HEK293 (cell line): ENCODE measurements around the gene TPH2.

Experiments
- CTCF ChIA-PET: fragments of 350-600 bp; formaldehyde crosslinking; extraction: SDS; loops from one replicate; lab custom pipeline; 2021; ENCODE audit warnings: antibody characterized with exemption; lab: Yijun Ruan, JAX
- POLR2A ChIA-PET: fragments of 300-600 bp; formaldehyde crosslinking; extraction: SDS; loops from one replicate; lab custom pipeline; 2020; ENCODE audit warnings: antibody characterized with exemption, inconsistent platforms; lab: Yijun Ruan, JAX
- H3K27ac ChIP-seq: fragments of 200-500 bp; sonication (Bioruptor generic); 2 replicates; pipeline ENCODE4 v1.5.1; 2014; ENCODE audit warnings: low read depth, low read length, control low read depth, inconsistent platforms; ENCODE audit errors: extremely low read depth
- H3K36me3 ChIP-seq, 2 experiments: fragments of 200-500 bp in 1 of 2; sonication (Bioruptor generic) in 1 of 2; 1 replicate in 1 of 2; 2 replicates in 1 of 2; pipeline ENCODE4 v1.5.1; 2014 to 2017; ENCODE audit warnings: inconsistent platforms in 2 of 2, low read length in 2 of 2; ENCODE audit not compliant: control insufficient read depth in 2 of 2, insufficient read depth in 1 of 2
- H3K4me1 ChIP-seq: fragments of 200-500 bp; sonication (Bioruptor generic); 2 replicates; pipeline ENCODE4 v1.5.1; 2014; ENCODE audit warnings: mild to moderate bottlenecking, low read length, inconsistent platforms; ENCODE audit not compliant: control insufficient read depth, insufficient read depth
- H3K4me3 ChIP-seq: 2 replicates; pipeline ENCODE4 v1.5.1; 2011; ENCODE audit warnings: low read depth, mild to moderate bottlenecking, control low read depth, low read length, moderate library complexity
- H3K9me3 ChIP-seq: fragments of 200-500 bp; sonication (Bioruptor generic); 2 replicates; pipeline ENCODE4 v1.5.1; 2014; ENCODE audit warnings: low read depth, low read length, inconsistent platforms; ENCODE audit not compliant: control insufficient read depth, insufficient read depth
- GLI4 ChIP-seq: fragments of 450-650 bp; formaldehyde crosslinking; IDR thresholded peaks from 2 replicates; pipeline ENCODE4 v1.5.1; 2016; ENCODE audit warnings: missing biosample characterization, missing genetic modification characterization
- GLIS1 ChIP-seq: fragments of 450-650 bp; formaldehyde crosslinking; IDR thresholded peaks from 2 replicates; pipeline ENCODE4 v1.5.1; 2016; ENCODE audit warnings: missing biosample characterization, missing genetic modification characterization
- GLIS2 ChIP-seq: fragments of 450-650 bp; formaldehyde crosslinking; IDR thresholded peaks from 2 replicates; pipeline ENCODE4 v1.5.1; 2016; ENCODE audit warnings: missing biosample characterization, missing genetic modification characterization
- KLF10 ChIP-seq: fragments of 450-650 bp; IDR thresholded peaks from 2 replicates; pipeline ENCODE4 v1.5.1; 2018; ENCODE audit warnings: missing biosample characterization, mild to moderate bottlenecking, missing genetic modification characterization
- KLF16 ChIP-seq: fragments of 450-650 bp; formaldehyde crosslinking; IDR thresholded peaks from 2 replicates; pipeline ENCODE4 v1.5.1; 2017; ENCODE audit warnings: missing biosample characterization, missing genetic modification characterization
- KLF7 ChIP-seq: fragments of 450-650 bp; formaldehyde crosslinking; IDR thresholded peaks from 2 replicates; pipeline ENCODE4 v1.5.1; 2016; ENCODE audit warnings: missing biosample characterization, missing genetic modification characterization, borderline replicate concordance
- MEIS1 ChIP-seq: sonication (generic); formaldehyde crosslinking; IDR thresholded peaks from 2 replicates; pipeline ENCODE4 v1.8.1; 2022; ENCODE audit warnings: missing genetic modification reagents, mild to moderate bottlenecking, borderline replicate concordance
- MZF1 ChIP-seq: fragments of 450-650 bp; formaldehyde crosslinking; IDR thresholded peaks from 2 replicates; pipeline ENCODE4 v1.5.1; 2017; ENCODE audit warnings: missing biosample characterization, missing genetic modification characterization, borderline replicate concordance
- SP2 ChIP-seq: fragments of 450-650 bp; formaldehyde crosslinking; IDR thresholded peaks from 2 replicates; pipeline ENCODE4 v1.5.1; 2016; ENCODE audit warnings: missing biosample characterization, missing genetic modification characterization
- YY2 ChIP-seq: fragments of 450-650 bp; formaldehyde crosslinking; IDR thresholded peaks from 2 replicates; pipeline ENCODE4 v1.5.1; 2016; ENCODE audit warnings: missing biosample characterization, missing genetic modification characterization
- ZBTB1 ChIP-seq: fragments of 450-650 bp; formaldehyde crosslinking; IDR thresholded peaks from 2 replicates; pipeline ENCODE4 v1.5.1; 2016; ENCODE audit warnings: missing biosample characterization, missing genetic modification characterization
- ZFP41 ChIP-seq: fragments of 450-650 bp; formaldehyde crosslinking; IDR thresholded peaks from 2 replicates; pipeline ENCODE4 v1.5.1; 2016; ENCODE audit warnings: missing biosample characterization, missing genetic modification characterization, borderline replicate concordance
- ZNF155 ChIP-seq: fragments of 450-650 bp; formaldehyde crosslinking; IDR thresholded peaks from 2 replicates; pipeline ENCODE4 v1.5.1; 2016; ENCODE audit warnings: missing biosample characterization, missing genetic modification characterization
- ZNF23 ChIP-seq: fragments of 450-650 bp; formaldehyde crosslinking; IDR thresholded peaks from 2 replicates; pipeline ENCODE4 v1.5.1; 2016; ENCODE audit warnings: missing biosample characterization, missing genetic modification characterization, borderline replicate concordance
- ZNF514 ChIP-seq: fragments of 450-650 bp; formaldehyde crosslinking; IDR thresholded peaks from 2 replicates; pipeline ENCODE4 v1.5.1; 2016; ENCODE audit warnings: missing biosample characterization, missing genetic modification characterization
- ZNF521 ChIP-seq: fragments of 450-650 bp; formaldehyde crosslinking; IDR thresholded peaks from 2 replicates; pipeline ENCODE4 v1.5.1; 2017; ENCODE audit warnings: missing biosample characterization, mild to moderate bottlenecking, missing genetic modification characterization
- ZNF768 ChIP-seq: fragments of 450-650 bp; formaldehyde crosslinking; IDR thresholded peaks from 2 replicates; pipeline ENCODE4 v1.5.1; 2018; ENCODE audit warnings: missing biosample characterization, mild to moderate bottlenecking, missing genetic modification characterization
- ZNF776 ChIP-seq: fragments of 450-650 bp; formaldehyde crosslinking; IDR thresholded peaks from 2 replicates; pipeline ENCODE4 v1.5.0; 2017; ENCODE audit warnings: missing biosample characterization, missing genetic modification characterization, borderline replicate concordance
- ZSCAN30 ChIP-seq: fragments of 450-650 bp; IDR thresholded peaks from 2 replicates; pipeline ENCODE4 v1.5.1; 2018; ENCODE audit warnings: missing biosample characterization, mild to moderate bottlenecking, missing genetic modification characterization, moderate library complexity
- ZXDB ChIP-seq: fragments of 450-650 bp; formaldehyde crosslinking; IDR thresholded peaks from 2 replicates; pipeline ENCODE4 v1.5.1; 2016; ENCODE audit warnings: missing biosample characterization, missing genetic modification characterization
- TF ChIP-seq, protein P1 (sequence below): fragments of 450-650 bp; formaldehyde crosslinking; IDR thresholded peaks from 2 replicates; pipeline ENCODE4 v1.5.1; 2016; ENCODE audit warnings: missing biosample characterization, missing genetic modification characterization
- TF ChIP-seq, protein P2 (sequence below): fragments of 450-650 bp; formaldehyde crosslinking; IDR thresholded peaks from 2 replicates; pipeline ENCODE4 v1.5.1; 2017; ENCODE audit warnings: missing biosample characterization, missing genetic modification characterization
- TF ChIP-seq, protein P3 (sequence below): fragments of 450-650 bp; formaldehyde crosslinking; IDR thresholded peaks from 2 replicates; pipeline ENCODE4 v1.5.1; 2016; ENCODE audit warnings: missing biosample characterization, missing genetic modification characterization

The TPH2 gene

DNA sequence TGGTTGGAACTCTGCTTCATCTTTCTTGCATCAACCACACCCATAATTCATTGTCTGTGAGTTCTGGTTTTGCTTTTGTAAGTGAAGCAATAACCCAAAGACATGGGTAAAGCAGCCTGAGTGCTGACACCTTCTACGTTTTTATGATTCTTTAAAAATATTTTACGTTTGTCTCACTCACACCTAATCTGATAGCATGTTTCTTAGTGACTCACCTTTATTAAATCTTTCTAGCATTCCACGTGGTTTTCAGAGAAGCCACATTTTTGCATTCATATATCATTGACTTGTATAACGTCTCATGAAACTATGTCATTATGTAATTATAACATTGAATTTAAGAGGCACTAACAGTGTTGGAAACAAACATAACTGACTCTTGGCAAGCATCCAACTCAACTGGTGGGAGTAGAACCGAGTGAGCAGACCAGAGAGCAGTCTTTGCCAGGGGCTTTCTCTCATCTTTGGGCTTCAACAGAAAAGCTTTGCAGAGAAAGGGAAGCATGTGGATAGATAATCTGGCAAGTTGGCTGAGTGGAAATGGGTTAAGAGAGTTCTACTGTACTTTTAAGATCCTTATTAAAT lies 118.8 kb downstream of the TPH2 start:
- Histone ChIP-seq H3K9me3 (no peaks in the 10 kb centered on the region), H3K4me1 (no peaks in the 10 kb centered on the region), H3K36me3 (no peaks in the 10 kb centered on the region), H3K4me3 (no peak overlapping the region)
- CTCF ChIA-PET: no interaction called here
- TF ChIP-seq YY2 (no peak), MEIS1 (no peak), ZNF23 (tag by site-specific recombination) (no peak), GLIS2 (tag by site-specific recombination) (no peak), ZBTB1 (tag by site-specific recombination) (no peak), KLF7 (no peak), ZFP41 (tag by site-specific recombination) (no peak), ZNF776 (no peak), ZSCAN30 (no peak), KLF10 (tag by site-specific recombination) (no peak), ZNF514 (tag by site-specific recombination) (no peak), KLF16 (tag by site-specific recombination) (no peak)
- TF ChIP-seq, protein P1, sequence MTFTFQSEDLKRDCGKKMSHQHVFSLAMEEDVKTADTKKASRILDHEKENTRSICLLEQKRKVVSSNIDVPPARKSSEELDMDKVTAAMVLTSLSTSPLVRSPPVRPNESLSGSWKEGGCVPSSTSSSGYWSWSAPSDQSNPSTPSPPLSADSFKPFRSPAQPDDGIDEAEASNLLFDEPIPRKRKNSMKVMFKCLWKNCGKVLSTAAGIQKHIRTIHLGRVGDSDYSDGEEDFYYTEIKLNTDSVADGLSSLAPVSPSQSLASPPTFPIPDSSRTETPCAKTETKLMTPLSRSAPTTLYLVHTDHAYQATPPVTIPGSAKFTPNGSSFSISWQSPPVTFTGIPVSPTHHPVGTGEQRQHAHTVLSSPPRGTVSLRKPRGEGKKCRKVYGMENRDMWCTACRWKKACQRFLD: no peak
- TF ChIP-seq, protein P2, sequence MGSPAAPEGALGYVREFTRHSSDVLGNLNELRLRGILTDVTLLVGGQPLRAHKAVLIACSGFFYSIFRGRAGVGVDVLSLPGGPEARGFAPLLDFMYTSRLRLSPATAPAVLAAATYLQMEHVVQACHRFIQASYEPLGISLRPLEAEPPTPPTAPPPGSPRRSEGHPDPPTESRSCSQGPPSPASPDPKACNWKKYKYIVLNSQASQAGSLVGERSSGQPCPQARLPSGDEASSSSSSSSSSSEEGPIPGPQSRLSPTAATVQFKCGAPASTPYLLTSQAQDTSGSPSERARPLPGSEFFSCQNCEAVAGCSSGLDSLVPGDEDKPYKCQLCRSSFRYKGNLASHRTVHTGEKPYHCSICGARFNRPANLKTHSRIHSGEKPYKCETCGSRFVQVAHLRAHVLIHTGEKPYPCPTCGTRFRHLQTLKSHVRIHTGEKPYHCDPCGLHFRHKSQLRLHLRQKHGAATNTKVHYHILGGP: no peak
- TF ChIP-seq, all 188 proteins: peak for 0
- POLR2A ChIA-PET: no interaction called here
- no peak overlapping the region for H3K27ac ChIP-seq

DNA sequence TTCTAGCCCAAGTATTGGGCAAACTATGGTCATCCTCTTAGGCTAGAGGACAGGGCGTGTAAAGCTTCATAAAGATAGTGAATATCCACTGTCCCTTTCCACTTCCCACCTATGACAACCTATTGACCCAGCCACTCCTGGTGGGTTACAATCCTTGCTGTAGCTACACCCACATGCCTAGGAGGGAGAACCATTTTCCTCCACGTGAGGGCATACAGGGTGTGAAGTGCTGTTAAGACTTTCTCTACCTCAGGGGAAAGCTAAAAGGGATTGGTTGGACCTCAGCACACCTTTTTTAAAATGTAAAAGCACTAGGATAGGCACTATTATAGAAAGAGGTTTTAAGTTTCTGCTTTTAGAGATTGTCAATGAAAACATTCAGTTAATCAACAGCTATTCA lies 124.4 kb downstream of the TPH2 start:
- no peaks in the 10 kb centered on the region for H3K4me1 ChIP-seq
- ChIA-PET POLR2A (no interaction called here), CTCF (no interaction called here)
- H3K36me3 ChIP-seq: no peaks in the 10 kb centered on the region
- TF ChIP-seq SP2 (tag by site-specific recombination) (no peak), GLIS1 (tag by site-specific recombination) (no peak), ZNF768 (tag by site-specific recombination) (no peak), ZNF521 (tag by site-specific recombination) (no peak), MZF1 (no peak), GLI4 (no peak), ZXDB (tag by site-specific recombination) (no peak), ZNF155 (no peak)
- TF ChIP-seq, protein P3, sequence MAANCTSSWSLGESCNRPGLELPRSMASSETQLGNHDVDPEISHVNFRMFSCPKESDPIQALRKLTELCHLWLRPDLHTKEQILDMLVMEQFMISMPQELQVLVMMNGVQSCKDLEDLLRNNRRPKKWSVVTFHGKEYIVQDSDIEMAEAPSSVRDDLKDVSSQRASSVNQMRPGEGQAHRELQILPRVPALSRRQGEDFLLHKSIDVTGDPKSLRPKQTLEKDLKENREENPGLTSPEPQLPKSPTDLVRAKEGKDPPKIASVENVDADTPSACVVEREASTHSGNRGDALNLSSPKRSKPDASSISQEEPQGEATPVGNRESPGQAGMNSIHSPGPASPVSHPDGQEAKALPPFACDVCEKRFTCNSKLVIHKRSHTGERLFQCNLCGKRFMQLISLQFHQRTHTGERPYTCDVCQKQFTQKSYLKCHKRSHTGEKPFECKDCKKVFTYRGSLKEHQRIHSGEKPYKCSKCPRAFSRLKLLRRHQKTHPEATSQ (tag by site-specific recombination): no peak
- TF ChIP-seq, all 188 proteins: peak for 0
- H3K4me3 ChIP-seq: no peak overlapping the region
- no peaks in the 10 kb centered on the region for H3K9me3 ChIP-seq
- H3K27ac ChIP-seq: no peak overlapping the region
